ENCODE measurements around the gene DNAJC17.

Gene DNAJC17

DNA sequence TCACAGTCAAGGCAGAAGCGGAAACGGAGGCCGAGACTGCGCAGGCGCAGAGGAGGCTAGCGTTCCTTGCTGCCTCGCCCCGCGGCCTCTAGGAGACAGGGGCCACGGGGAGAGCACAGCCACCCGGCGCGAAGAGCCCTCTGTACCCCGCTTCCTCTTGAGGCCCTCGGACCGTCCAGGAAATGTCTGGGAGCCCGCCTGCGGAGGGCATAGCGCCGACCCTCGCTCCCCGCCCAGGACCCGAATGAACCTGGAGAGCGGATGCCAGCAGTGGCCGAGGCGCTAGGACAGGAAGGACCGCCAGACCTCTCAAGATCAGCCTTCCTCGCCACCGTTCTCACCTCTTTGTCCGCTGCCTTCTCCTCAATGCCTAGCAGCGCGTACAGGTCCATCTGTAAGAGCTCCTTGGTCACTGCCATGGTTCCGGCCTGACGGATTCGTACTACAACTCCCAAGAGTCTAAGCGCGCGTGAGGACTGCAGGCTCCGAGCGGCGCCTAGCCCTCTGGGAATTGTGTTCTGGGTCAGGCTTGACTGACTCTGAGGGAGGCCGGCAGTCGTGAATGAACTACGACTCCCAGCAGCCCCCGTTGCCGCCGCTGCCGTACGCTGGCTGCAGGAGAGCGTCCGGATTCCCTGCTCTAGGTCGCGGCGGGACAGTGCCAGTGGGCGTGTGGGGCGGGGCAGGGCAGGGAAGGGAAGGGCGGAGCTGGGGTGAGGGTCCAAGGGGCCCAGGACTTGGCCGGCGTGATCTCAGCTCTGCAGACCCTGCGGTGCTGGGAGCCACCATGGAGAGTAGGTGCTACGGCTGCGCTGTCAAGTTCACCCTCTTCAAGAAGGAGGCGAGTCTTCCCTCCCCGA is at the start of gene DNAJC17, which contains the start of gene ZFYVE19:
Gene DNAJC17, minus strand, starts transcription at position 446 of the 860 bp plus-strand sequence. Its CDS starts 27 bp downstream, at position 419.
Gene ZFYVE19, plus strand, starts transcription at position 62 of the 860 bp plus-strand sequence. Its CDS starts 501 bp downstream, at position 563.
- DNase-seq (ENCODE audit: low read depth): peak; percentile 86

- no peak for DNase-seq (ENCODE audit: low read depth)
Measured at GRCh38 chr15:40856746-40857145, 49.5 kb upstream of the DNAJC17 start.

- no peak for DNase-seq (ENCODE audit: low read depth)
Measured at GRCh38 chr15:40855706-40856234, 48.5 kb upstream of the DNAJC17 start.

DNA sequence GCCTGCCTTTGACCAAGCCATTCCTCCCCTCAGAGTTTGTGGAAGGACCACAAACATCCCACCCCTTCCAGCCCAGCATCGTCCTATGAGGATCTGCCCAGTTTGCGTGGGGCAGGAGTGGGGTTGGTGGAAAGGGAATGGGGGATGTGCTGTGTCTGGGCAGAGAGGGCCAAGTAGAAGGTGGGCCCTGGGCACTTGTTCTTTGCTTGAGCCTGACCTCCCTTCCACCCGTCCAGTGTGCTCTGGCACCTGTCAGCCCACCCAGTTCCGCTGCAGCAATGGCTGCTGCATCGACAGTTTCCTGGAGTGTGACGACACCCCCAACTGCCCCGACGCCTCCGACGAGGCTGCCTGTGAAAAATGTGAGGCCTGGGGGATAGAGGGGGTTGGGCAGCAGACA is 46.9 kb upstream of the DNAJC17 start:
- DNase-seq (ENCODE audit: low read depth): no peak

- DNase-seq (ENCODE audit: low read depth): no peak
Measured at GRCh38 chr15:40853241-40853890, 46.1 kb upstream of the DNAJC17 start.

GRCh38 chr15:40852529-40852928 is 45.3 kb upstream of the DNAJC17 start:
- no peak for DNase-seq (ENCODE audit: low read depth)

DNA sequence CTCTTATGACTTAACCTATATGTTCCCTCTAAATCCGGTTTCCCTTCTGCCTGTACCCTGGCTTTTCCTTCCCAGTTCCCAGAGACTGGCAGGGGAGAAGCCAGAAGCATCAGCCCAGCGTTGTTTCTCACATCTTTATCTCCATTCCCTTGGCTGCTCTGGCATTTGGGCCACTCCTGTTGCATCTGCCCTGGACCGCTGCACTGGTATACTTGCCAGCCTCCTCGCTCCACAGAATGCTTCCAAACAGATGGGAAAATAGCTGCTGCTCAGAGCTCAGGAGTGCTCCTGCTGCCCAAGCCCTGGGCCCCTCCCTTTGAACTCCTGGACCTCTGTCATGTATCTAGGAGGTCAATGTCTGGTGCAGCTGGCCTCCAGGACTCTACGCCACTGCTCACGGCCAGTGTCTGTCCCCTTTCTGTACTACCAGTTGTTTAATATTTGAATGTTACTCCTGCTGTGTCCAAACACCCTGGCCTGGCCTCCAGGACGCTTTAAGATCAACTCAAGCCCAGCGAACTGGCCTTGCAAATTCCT is 43.4 kb upstream of the DNAJC17 start:
- no peak for DNase-seq (ENCODE audit: low read depth)

- DNase-seq (ENCODE audit: low read depth): no peak
Measured at GRCh38 chr15:40847223-40847961, 40.1 kb upstream of the DNAJC17 start.

DNA sequence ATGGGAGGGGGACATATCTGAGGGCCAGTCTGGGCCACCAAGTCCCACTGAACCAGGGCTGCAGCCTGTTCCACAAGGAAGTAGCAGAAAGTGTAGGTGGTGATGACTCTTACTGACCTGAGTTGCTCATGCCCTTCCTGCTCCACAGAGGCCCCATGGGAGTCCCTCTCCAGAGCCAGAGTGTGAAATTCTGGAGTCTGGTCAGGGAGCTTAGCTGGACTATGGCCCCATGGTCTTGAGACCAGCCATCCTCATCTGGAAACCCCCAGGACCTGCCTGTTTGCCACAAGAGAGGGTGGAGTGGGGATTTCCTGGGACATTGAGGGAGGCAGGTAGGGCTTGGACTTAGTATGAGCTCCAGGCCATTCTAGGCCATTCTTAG is 39.6 kb upstream of the DNAJC17 start:
- no peak for DNase-seq (ENCODE audit: low read depth)

DNA sequence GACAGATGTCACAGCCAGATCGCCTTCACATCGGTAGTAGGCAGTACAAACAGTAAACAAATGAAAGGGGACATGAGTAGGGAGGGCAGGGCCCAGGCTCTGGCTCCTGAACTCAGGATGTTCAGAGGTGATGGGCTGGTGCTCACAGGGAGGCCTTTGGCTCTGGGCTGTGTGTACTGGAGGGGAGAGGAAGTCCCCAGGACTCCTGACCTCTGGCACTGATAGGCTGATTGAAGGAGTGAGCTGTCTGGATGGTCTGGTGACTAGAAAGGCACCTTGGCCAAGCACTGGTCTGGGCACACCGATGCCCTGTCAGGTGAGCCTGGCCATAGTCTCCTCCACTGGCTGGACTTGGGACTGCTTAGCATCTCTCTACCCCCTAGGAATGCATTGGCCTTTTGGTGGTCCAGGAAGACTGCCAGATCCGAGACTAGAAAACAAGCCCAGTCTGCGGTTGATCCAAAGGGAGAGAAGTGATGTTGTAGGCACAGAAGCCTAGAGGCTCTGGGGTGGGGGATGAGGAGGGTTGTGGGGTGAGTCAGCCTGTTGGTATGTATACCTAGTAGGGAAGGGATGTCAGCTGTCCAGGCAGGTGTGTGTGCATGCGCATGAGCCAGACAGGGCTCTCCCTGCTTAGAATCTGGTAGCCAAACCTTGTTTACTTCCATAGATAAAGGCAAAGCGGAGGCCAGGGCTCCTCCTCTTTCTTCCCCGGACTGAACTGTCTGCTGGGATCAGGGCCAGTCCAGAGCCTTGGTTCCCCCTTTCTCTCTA is 38.4 kb upstream of the DNAJC17 start:
- DNase-seq (ENCODE audit: low read depth): no peak

GRCh38 chr15:40845036-40845435 is 37.8 kb upstream of the DNAJC17 start:
- DNase-seq (ENCODE audit: low read depth): no peak

DNA sequence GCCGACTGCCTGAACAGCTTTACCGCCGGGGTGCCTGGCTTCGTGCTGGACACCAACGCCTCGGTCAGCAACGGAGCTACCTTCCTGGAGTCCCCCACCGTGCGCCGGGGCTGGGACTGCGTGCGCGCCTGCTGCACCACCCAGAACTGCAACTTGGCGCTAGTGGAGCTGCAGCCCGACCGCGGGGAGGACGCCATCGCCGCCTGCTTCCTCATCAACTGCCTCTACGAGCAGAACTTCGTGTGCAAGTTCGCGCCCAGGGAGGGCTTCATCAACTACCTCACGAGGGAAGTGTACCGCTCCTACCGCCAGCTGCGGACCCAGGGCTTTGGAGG is 37.4 kb upstream of the DNAJC17 start:
- no peak for DNase-seq (ENCODE audit: low read depth)

DNA sequence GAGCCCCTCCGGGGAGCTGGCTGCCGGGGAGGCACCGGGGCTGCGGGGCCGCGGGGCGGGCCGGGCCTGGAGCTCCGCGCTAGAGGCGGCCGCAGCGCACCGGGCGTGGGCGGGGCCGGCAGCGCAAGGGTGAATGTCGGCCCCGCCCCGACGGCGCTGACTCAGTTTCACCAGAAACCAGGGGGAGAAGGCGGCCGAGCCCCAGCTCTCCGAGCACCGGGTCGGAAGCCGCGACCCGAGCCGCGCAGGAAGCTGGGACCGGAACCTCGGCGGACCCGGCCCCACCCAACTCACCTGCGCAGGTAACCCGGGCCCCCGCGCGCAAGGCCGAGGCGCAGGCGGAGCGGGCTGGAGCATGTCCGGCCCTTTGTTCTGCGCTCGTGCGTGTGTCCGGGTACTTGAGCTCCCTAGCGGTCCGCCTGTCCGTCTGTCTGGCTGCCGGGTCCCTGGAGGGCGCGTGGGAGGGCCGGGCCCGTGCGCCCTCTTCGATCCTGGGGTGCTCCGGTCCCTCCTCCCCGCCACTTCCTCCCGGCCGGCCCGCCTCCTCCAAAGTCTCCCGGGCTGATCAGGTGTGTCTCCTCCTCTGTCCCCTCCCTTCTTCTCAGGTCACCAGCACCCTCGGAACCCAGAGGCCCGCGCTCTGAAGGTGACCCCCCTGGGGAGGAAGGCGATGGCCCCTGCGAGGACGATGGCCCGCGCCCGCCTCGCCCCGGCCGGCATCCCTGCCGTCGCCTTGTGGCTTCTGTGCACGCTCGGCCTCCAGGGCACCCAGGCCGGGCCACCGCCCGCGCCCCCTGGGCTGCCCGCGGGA is 36.8 kb upstream of the DNAJC17 start, which contains the start of gene SPINT1:
Gene SPINT1, plus strand, starts transcription at position 164 of the 811 bp plus-strand sequence. Its CDS starts 507 bp downstream, at position 671.
- peak; percentile 58 for DNase-seq (ENCODE audit: low read depth)

GRCh38 chr15:40843261-40843884 is 36.1 kb upstream of the DNAJC17 start:
- no peak for DNase-seq (ENCODE audit: low read depth)

- DNase-seq (ENCODE audit: low read depth): no peak
Measured at GRCh38 chr15:40841741-40842140, 34.5 kb upstream of the DNAJC17 start.

- no peak for DNase-seq (ENCODE audit: low read depth)
Measured at GRCh38 chr15:40838756-40839155, 31.5 kb upstream of the DNAJC17 start.

GRCh38 chr15:40836020-40836419 is 28.7 kb upstream of the DNAJC17 start:
- DNase-seq (ENCODE audit: low read depth): no peak

DNA sequence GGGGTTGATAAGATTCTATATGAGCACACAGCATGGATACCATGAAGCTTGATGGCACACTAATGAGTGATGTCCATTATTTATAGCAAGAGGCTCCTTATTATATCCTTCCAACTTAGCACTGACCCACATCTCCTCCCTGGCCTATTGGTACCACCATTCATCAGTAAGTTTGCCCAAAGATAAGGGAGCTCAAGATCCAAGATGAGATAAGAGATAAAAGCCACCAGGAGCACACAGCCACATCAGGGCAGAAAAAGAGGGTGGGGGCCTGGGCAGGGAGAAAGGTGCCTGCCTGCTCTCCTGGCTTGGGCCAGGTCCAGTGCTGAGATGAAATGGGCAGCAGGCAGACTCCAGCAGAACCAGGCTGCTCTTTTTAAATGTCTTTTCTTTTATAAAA is 25.6 kb upstream of the DNAJC17 start:
- no peak for DNase-seq (ENCODE audit: low read depth)

DNA sequence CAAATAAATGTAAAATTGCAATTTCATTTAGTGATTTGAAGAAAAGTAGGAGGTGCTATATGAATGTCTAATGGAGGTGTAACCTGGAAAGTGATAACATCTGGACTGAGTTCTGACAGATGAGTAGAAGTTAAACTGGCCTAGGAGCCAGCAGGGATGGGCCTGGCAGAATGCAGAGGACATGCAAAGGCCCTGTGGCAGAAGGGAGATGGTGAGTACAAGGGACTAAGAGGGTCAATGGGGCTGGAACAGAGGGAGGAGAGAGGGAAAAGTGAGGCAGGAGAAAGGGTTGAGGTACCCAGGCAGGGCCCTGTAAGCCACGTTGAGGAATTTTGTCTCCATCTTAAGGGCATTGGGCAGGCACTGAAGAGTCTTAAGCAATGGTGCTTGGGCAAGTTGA is 24.6 kb upstream of the DNAJC17 start:
- no peak for DNase-seq (ENCODE audit: low read depth)

- DNase-seq (ENCODE audit: low read depth): no peak
Measured at GRCh38 chr15:40830884-40831283, 23.6 kb upstream of the DNAJC17 start.
